Activated CD4-positive, alpha-beta T cell treated with anti-CD3 and anti-CD28 coated beads, Interleukin-2, Interleukin-4, amounts not matched to agents 100 ng/mL and 50 ng/mL, durations not matched to agents 16 hours and 8 hours (primary cell): ENCODE results near the gene KLHL22.

Source experiments
- DNase-seq: peaks from one replicate; pipeline ENCODE4 v3.0.0-alpha.2; 2020; ENCODE audit warnings: low spot score

Gene KLHL22

DNA sequence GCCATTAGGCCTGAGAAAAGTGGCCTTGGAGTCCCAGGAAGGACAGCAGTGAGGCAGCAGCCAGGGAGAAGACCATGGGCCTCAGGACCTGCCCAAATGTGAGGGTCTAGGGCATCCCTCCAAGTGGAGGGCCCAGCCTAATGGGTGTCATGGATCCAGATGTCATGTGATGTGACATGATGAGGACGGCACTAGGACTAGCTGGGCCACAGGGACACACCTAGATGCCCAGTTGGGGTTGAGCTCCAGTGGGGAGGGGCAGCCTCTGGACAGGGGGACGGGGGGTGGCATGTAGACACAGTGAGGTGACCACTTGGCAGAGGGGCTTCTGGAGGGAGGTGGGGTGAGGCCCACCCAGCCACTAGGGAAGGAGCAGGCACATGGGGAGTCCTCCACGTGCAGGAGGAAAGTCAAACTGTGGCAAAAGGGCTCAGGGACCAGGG, 63.3 kb downstream of the KLHL22 start:
- DNase-seq, result no peak

DNA sequence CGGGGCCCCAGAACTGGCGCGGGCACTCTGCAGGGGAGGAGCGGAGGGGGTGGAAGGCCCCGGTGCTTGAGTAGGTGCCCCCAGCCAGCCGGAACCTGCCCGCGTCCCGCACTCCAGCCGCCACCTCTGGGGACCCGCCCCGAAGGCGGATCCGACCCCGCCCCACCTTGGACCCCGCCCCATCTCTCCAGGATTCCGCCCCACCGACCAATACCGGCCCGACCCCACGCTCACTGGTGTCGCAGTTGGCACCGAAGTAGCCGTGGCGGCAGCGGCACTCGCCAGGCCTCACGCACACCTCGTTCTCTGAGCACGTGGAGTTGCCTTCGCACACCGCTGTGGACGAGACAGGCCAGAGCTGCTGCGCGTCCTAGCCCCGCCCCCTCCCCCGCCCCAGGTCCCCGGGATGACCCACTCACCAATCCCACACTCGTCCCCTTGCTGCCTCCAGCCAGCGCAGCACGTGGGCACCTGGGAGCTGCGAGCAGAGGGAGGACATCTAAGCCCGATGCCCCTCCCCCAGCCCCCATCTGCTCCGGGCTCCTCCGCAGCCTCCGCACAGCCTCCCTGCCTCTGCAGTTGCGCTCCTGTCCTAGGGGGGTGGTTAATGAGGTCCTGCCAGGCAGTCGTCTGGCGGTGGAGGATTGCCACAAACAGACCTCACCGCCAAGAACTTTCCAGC, 63.9 kb downstream of the KLHL22 start:
- DNase-seq, result no peak

DNA sequence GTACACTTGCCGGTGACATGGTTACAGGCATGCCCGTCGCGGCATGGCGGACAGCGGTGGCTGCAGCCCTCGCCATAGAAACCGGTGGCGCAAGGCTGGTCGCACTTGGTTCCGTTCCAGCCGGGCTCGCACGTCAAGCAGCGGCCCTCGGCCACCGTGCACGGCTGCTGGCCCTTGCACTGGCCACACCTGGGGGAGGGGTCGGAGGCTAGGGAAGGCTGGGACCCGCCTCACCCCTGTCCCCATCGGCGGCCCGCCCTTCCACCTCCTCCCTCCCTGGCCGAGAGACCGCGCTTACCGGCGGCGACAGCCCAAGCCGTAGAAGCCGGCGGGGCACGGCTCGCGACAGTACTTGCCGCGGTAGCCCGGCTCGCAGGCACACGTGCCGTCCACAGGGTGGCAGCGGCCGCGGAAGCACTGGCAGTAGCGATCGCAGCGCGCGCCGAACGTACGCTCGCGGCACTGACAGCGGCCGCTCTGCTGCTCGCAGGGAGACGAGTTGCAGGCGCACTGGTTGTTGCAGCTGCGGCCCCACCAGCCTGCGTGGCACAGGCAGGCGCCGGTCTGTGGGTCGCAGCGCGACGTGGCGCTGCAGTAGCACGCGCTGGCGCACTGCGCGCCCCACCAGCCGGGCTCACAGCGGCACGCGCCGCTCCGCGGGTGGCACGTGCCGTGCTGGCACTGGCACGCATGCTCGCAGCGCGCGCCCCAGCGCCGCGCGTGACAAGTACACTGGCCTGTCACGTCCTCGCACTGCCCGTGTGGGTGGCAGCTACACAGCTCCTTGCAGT, 64.7 kb downstream of the KLHL22 start:
- DNase-seq, result peak; percentile 62

DNA sequence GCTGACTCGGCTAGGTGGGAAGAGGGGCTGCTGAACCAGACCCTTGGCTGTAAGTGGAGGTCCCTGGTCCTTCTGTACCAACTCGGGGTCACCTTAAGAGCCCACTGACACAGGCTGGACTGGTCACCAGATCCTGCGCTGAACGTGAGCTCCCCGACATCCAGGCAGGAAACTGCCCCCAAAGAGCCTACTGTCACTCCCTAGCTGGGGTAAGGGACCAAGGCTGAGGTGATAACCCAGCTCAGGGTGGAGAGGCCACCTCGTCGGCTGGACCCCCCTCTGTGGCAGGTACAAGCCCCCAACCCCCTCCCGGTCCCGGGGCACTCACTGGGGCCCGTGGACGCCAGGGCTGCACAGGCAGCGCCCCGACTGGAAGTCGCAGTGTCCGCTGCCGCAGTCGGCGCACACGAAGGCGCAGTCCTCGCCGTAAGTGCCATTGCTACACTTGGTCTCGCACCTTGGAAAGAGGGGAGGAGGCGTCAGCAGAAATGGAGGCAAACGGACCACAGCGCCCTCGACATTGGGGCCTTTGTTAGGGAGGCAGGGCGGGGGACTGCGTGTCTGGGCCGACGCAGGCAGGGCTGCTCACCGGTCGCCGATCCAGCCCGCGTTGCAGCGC, 65.4 kb downstream of the KLHL22 start:
- DNase-seq, result no peak

DNA sequence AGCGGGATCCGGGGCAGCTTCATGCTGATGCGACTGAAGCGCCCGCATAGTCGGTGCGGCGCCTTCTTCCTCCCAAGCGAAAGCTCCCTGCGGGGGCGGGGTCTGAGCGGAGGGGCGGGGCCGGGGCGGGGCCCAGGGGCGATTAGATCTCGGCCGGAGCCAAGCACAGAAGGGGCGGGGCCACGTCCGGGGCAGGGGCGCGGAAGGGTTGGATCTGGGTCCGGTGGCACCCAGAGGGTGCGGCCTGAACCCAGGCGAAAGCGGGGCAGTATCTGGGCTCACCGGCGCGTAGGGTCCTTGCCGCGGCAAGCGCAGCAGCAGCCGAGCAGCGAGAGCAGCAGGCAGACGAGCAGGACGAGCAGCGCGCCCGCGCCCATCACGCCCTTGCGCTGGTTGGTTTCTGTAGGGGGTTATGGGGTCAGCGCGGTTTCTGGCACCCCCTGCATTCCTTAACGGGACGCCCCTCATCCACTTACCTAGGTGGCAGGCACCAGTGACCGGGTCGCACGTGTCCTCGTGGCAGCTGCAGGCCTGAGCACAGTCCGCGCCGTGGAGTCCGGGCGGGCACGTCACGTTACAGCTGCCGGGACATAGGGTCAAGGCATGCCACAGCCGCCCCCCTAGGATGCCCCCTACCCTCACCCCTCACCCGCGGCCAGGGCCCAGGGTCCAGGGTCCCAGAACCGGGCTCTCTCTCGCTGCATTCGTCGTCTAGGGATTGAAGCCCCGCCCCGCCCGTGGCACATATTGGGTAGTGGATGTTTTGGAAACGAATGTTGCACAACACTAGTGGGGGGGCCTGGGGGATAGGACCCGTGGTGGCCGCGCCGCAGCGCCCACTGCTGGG, 66.1 kb downstream of the KLHL22 start:
- peak; percentile 69 for DNase-seq

DNA sequence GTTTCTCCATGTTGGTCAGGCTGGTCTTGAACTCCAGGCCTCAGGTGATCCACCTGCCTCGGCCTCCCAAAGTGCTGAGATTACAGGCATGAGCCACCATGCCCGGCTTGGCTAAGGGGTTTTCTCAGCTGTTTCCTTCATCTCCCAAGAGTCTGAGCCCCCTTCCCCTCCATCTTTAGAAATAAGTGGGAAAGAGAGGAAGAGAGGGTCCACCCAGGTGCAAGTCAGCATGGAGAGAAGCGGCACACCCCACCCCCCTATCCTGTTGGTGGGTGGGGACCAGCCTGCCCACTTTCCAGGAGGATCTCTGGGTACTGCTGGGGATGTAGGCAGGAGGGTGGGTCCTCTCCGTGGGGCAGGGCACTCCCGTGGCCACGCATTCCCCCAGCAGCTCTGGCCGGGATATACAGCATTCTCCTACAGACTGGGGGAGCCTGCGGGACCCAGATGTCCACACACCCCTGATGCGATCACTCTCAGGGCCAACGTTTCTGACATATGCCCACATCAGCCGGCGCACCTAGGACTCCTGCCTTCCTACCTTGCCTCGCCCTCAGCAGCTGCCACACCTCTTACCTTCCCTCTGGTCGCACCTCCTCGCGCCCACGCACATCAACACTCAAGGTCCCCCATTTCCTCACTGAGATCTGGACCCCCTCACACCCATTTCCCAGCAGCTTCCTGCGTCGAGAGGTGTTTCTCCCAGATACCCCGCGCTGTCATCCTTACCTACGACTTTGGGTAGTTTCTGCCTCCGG, 66.9 kb downstream of the KLHL22 start:
- no peak for DNase-seq

DNA sequence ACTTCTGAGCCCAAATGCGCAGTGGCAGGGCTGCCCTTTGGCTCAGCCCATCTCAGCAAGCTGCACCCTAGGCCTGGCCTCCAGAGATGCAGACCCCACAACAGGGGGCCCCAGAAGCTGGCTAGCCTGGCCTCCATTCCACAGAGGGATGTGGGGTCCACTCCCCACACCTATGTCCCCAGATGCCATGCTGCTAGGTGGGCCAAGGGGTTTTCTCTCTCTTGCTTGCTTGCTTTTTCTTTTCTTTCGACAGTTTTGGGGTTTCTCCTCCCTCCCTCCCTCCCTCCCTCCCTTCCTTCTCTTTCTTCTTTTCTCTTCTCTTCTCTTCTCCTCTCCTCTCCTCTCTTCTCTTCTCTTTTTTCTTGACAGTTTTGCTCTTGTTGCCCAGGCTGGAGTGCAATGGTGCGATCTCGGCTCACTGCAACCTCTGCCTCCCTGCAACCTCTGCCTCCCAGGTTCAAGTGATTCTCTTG, 67.6 kb downstream of the KLHL22 start:
- no peak for DNase-seq

DNA sequence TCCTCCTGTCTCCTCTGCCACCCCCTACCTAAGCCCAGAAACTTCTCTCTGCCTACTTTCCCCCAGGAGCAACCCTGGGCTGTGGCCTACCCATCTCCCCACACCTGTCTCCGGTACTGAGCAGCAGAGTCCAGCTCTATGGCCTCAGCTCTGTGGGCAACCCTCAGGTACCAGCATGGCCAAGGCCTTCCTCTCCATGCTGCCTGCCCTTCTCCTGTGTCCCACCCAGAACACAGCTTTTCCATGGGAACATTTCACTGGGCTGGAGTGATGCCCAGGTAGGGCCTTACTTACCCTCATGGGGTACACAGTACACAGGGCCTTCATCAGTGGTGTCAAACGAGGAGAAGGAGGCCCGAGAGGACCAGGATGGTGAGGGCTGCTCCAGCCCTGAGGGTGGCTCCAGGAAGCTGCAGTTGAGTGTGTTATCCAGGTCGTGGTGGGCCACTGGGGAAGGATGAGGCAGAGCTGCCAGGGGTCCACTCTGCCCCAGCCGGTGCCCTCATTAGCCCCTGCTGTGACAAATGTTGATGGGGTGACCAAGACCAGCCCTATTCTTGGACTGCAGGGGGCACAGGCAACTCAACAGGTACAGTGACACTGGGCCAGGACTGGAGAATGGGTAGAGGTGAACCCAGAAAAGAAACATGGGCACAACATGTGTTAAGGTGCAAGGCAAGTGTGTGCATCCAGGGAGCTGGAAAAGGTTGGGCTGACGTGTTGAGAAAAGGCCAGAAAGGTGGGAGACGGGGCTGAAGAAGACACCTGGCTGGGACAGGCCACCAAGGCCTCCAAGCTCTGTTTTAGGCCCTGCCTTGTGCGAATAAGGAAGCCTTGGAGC, 68.3 kb downstream of the KLHL22 start:
- DNase-seq, result no peak

DNA sequence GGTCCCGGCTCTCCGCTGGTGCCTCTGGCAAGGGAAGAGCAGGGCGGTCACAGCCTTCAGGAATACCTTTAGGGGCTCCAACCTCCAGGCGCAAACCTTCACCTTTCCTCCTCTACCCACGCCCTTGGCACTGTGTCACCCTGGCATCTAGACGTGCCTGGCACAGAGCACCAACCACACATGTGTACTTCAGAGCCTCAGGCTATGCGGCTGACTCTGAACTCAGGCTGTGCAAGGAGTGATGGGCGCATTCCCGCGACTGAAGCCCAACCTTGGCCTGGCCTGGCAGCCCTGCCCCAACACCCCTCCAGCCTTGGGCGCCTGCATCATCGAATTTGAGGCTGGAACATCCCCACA, 69.4 kb downstream of the KLHL22 start:
- no peak for DNase-seq

DNA sequence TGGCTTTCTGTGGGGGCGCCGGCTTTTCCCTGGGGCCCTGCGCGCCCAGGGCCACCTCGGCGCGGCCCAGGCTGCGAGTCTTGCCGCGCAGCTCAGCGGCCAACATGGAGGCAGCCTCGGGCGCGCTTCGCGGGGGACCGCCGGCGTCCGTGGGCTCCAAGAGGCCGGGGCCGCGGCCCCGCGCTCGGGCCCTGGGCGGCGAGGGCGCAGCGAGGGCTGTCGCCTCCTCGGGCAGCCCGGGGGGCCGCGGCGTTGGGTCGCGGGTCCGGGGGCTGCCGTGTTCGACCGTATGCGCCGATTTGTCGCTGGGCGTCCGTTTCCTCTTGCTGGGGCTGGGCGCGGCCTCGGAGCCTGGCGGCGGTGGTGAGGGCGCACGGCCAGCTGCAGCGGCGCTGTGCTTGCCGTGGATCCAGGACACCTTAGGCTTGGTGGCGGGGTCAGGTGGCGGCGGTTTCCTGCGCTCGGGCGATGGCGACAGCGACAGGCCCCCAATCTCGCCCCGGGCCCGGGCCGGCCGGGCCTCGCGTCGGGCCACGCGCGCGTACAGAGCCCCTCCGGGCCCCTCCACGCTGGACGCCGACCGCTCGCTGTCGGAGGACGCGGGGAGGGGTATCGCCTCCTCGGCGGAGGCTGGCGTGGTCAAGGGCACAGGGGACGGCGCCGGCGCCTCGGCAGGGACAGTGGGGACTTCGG, 69.9 kb downstream of the KLHL22 start:
- no peak for DNase-seq

DNA sequence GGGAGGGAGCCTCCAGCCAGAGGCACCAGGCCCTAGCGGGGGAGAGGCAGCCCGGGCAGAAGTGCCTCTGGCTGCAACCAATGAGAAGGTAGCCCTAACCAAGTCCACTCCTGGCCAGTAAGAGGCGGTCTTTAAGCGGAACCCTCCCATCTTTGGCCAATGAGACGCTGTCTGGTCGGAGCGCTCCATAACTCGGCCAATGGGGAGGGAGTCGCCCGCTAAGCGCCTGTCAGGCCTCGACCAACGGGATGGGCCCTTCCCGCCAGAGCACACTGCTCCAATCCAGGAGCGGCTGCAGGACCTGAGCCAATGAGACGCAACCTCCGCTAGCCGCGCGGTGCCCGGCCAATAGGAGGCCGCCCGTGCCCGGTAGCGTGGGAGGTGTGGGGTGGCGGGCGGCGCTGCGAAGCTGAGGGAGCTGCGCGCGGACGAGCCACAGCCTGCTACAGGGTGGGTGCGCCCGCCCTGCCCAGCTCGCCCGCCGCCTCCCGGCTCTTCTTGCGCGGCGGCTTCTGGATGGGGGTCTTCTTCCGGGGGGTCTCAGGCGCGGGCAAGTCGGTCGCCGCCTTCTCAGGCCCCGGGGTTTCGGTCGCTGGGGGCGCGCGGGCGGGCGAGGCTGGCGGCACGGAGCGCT, 70.5 kb downstream of the KLHL22 start:
- DNase-seq, result peak; percentile 17

DNA sequence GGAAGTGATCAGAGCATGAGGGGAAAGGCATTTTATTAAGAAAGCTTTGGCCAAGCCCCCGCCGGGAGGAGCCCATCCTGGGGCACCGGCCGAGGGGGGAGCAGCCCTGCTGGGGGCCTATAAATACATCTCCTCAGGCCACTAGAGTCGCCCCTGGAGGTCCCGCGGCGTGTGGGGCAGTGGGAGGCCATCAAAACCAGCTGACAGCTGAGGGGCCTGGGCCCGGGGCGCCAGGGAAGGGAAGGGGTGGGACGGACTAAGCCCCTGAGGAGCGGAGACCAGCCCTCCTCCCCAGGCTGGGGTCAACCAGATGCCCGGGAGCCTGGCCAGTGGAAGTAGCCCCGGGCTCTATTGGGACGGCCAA, 71.0 kb downstream of the KLHL22 start:
- no peak for DNase-seq

DNA sequence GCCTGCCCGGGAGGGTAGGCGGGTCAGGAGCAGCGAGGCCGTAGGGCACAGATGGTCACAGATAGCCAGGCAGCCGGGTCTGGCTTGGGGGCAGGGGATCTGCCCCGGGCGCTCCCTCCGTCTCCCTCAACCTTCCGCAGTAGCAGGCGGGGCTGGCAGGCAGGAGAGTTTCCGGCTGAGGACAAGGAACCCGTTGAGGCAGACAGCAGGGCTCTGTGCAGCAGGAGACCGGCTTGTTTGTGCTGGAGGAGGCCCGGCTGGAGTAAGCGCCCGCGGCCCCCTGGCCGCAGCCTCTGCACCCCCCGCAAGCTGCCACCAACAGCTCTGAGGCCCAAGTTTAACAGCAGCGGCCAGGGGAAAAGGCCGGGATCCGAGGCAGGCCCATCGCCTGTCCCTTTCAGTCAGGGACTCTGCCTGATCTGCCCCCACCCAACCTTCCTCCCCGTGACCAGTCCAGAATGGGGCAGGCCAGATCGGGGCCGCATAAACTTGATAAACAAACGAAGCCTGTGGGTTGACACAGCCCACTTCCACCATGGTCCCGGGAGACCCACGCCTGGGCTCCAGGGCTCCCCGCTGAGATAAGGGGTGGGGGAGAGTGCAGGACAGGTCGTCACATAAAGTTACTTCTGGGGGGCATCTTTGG, 71.6 kb downstream of the KLHL22 start:
- DNase-seq, result no peak

DNA sequence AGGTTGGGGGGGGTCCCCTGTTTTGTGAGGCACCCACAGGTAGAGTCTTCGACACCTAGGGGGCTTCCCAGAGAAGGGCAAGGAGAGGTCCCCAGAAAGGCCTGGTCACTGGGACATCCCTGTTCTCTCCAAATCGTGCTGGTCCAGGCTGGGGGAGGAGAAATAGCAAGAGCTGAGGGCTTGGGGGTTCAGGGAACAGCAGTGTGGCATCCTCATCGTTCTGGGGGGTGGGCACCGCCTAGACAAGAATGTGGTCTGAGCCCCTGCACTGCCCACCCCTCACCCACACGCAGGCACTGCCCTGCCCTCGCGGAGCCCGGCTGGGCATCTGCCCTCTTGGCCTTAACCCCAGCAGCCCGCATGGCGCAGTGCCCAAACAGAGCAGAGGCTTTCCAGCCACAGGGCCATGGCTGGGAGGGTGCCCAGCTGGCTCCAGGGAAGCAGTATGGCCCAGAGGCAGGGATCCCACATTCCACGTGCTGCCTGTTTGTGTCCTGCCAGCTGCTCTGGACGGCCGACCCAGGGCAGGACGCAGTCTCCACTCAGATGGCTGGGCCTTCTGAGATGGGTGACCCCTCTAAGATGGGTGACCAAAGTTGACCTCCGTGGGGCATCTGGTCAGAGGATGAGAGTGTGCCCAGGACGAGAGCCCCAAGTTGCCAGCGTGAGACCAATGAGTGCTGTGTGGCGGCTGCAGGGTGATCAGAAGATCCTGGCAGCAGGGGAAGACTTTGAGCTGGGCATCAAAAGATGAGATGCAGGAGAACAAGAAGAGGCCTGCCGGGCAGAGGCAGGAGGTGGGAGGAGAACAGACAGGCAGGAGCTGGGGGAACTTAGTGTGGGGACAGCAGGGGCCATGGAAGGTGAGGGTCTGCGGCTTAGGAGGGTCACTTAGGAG, 72.3 kb downstream of the KLHL22 start:
- DNase-seq, result no peak

DNA sequence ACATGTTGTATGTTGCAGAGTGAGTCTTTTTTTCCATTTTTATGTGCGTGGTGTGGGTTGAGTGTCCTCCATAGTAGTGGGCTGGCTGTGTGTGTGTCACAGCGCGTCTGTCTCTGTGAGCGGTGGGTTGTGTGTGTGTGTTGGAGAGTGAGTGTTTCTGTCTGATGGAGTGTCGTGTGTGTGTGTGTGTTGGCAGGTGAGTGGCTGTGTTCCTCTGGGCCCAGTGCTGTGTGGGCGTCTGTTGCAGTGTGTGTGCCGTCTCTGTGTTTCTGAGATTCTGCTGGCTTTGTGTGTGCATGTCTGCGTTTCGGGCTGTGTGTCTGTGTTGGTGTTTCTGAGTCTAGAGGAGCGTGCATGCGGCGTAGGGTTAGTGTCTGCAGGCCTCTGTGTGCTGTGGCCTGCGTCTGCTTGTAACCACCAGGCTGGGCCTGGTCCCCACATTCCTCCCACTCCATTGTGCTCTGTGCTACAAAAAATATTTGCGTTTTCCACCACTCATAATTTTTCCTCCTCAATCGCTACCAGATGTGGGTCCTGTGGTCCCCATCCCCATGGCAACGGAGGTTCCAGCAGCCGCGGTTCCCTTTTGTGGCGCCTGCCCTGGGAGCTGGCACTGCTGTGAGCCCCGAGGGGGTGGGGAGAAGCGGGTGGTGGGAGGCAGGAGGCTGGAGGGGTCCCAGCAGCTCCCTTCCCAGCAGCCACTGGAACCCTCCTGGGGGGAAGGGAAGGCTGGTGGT, 73.2 kb downstream of the KLHL22 start:
- no peak for DNase-seq

DNA sequence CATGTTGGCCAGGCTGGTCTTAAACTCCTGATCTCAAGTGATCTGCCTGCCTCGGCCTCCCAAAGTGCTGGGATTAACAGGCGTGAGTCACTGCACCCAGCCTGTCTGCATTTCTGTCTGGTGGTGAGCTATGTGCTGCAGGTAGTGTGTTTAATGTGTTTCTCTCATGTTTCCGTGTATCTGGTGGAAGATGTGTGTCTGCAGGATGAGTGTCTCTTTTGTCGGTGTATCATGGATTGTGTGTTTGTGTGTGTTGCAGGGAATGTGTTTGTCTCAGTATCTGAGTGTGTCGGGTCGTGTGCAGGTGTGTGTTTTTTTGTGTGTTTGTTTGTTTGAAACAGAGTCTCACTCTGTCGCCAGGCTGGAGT, 74.1 kb downstream of the KLHL22 start:
- no peak for DNase-seq

DNA sequence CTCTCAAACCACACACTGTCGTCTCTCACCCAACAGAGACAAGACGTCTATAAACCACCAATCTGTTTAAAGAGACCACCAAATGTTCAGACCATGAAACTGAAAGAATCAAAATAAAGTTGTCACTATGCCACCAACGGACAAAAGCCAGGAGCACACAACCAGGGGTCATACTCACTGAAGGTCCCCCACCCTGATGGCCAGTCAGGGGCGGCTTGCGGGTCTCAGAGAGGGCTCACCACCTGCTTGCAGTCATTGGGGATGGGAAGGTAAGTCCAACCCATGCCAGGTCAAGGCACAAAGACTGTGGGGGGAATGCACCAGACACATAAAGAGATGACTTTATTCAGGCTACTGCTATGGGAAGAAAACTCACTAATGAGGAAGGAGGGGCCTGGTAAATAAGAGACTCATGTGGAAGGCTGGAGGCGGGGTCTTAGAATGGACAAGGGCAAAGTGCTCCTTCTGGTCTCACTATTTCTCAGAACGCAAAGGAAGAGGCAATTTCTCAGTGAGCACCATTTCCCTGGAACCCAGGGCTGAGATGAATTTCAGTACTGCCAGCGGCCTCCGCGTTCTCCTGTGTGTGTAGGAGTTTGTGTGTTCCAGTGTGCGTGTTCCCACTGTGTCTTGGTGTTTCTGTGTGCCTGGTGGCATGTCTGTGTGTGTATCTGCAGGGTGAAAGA, 75.3 kb downstream of the KLHL22 start:
- DNase-seq, result no peak
